Measurements from ENCODE around the gene GPR25. TPM values are rescaled to one million over a fixed set of nuclear protein-coding genes. Genes with fewer than 3 reads are reported as not detected.

GPR25 gene
- total RNA-seq, 1 experiment from 2014 or later, result not detected

DNA sequence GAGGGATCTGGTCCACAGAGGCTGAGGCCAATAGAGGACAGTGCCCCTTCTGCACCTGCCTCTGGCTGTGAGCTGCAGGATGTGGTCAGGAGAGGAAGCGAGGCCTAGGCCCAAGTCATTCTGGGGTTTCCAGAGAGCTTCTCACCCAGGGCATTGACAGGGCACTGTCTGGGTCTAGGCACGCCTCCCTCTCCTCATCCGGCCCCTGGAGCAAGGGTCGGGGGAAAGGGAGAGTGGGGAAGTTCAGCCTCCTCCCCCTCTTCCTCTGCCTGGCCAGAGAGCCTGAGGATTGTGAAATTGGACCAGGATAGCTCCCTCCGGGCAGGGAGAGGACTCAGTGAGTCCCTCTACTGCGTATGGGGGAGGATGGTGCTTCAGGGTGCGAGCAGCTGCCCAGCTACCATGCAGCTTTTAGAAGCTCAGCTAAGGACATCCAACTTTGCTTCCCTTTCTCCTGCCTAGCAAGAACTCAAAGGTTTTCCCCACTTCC is 15.6 kb downstream of the GPR25 start:
- Histone ChIP-seq H3K9me3 (ENCODE audit: low read length) (no peaks in the 10 kb centered on the region), H3K27ac (ENCODE audit: low read length) (no peak overlapping the region), H3K27me3 (ENCODE audit: low read length) (no peaks in the 10 kb centered on the region), H3K4me3 (ENCODE audit: low read length) (no peak overlapping the region), H2AFZ (ENCODE audit: low read length) (no peak overlapping the region), H3K4me1 (ENCODE audit: low read length) (no peaks in the 10 kb centered on the region), H4K20me1 (ENCODE audit: insufficient read depth, low read depth, low read length) (no peaks in the 10 kb centered on the region), H3K9ac (ENCODE audit: low read length) (no peak overlapping the region), H3K79me2 (ENCODE audit: low read length) (no peaks in the 10 kb centered on the region), H3K9me2 (replicated peaks; ENCODE audit: insufficient read depth, low read length) (no peaks in the 10 kb centered on the region), H3K4me2 (ENCODE audit: low read depth, low read length, poor library complexity, severe bottlenecking) (no peak overlapping the region), H3K36me3 (ENCODE audit: insufficient read depth, low read length) (no peaks in the 10 kb centered on the region)
- no peak for DNase-seq

DNA sequence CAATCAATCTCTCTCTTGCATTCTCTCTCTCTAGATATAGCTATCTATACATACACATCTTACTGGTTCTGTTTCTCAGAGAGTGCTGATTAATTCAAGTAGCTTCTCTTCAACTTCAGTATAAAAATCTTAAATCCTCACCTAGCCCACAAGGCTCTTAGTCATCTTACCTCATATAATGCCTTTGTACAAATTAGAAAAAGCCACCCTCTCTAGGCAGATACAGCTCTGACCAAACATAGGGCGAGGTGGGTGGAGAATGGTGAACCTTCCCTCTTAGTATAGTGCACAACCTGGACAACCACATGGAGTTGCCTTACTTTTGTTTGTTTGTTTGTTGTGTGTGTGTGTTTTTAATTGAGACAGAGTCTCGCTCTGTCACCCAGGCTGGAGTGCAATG is 16.8 kb downstream of the GPR25 start:
- H3K4me3 ChIP-seq (ENCODE audit: low read length), result no peak overlapping the region
- H3K27ac ChIP-seq (ENCODE audit: low read length), result no peak overlapping the region
- no peaks in the 10 kb centered on the region for H3K27me3 ChIP-seq (ENCODE audit: low read length)
- no peak overlapping the region for H3K4me2 ChIP-seq (ENCODE audit: low read depth, low read length, poor library complexity, severe bottlenecking)
- H3K9me2 ChIP-seq (replicated peaks; ENCODE audit: insufficient read depth, low read length), result no peaks in the 10 kb centered on the region
- H4K20me1 ChIP-seq (ENCODE audit: insufficient read depth, low read depth, low read length), result no peaks in the 10 kb centered on the region
- no peak for DNase-seq
- H3K4me1 ChIP-seq (ENCODE audit: low read length), result no peaks in the 10 kb centered on the region
- no peak overlapping the region for H3K9ac ChIP-seq (ENCODE audit: low read length)
- no peak overlapping the region for H2AFZ ChIP-seq (ENCODE audit: low read length)
- H3K36me3 ChIP-seq (ENCODE audit: insufficient read depth, low read length), result no peaks in the 10 kb centered on the region
- no peaks in the 10 kb centered on the region for H3K9me3 ChIP-seq (ENCODE audit: low read length)
- no peaks in the 10 kb centered on the region for H3K79me2 ChIP-seq (ENCODE audit: low read length)

- Histone ChIP-seq H3K9me3 (ENCODE audit: low read length) (no peaks in the 10 kb centered on the region), H2AFZ (ENCODE audit: low read length) (no peak overlapping the region), H3K36me3 (ENCODE audit: insufficient read depth, low read length) (no peaks in the 10 kb centered on the region), H3K4me3 (ENCODE audit: low read length) (no peak overlapping the region), H3K4me2 (ENCODE audit: low read depth, low read length, poor library complexity, severe bottlenecking) (no peak overlapping the region), H3K9me2 (replicated peaks; ENCODE audit: insufficient read depth, low read length) (no peaks in the 10 kb centered on the region), H3K4me1 (ENCODE audit: low read length) (no peaks in the 10 kb centered on the region), H3K27ac (ENCODE audit: low read length) (no peak overlapping the region), H4K20me1 (ENCODE audit: insufficient read depth, low read depth, low read length) (0 out of 2 replicates have a peak, but pooled peaks cover 3% of the 10 kb centered on the region), H3K27me3 (ENCODE audit: low read length) (no peaks in the 10 kb centered on the region), H3K9ac (ENCODE audit: low read length) (no peak overlapping the region), H3K79me2 (ENCODE audit: low read length) (no peaks in the 10 kb centered on the region)
- DNase-seq, result no peak
These were observed 17.2 kb downstream of the GPR25 start for GRCh38 chr1:200890027-200890426.

DNA sequence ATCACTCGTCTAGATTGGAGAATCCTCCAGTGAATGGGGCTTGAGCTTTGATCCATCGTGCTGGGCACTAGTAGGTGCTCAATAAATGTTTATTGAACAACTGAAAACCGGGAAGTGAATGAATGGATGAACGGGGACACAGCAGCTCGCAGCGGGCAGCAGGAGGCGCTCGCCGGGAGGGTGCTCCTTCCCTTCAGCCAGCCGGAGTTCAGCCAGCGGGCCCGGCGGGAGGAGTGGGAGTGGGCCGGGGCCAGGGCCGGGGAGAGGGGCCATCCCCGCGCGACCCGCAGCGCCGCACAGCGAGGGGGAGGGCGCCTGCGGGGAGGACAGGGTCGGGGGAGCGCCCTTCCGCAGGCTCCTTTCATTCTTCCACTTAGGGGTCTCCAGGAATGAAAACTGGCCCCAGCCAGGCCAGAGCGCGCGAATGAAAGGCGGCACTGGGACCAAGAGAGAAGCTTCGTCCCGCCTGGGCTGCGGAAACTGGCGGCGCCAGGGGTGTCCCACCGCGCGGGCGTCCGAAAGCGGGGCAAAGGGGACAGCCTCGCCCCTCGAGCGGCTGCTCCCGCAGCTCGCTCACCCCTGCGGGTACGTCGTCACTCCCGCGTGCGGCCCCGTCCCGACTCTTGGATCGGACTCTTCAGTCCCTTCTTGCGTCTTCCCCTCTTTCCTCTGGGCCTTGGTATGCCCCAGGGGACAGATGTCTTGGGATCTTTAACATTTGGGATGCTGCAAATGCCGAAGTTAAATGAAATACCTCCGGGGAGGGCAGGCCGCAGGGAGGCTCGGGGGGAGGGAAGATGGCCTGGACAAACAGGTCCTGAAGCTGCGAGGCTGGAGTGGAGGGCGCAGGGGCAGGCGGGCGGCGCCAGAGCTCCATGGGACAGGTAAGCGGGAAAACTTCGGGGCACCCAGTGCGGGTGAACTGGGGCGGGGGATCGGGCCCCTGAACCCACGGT is 18.3 kb downstream of the GPR25 start:
- peaks cover 6% of the 10 kb centered on the region for H3K4me1 ChIP-seq (ENCODE audit: low read length)
- no peak overlapping the region for H3K4me3 ChIP-seq (ENCODE audit: low read length)
- H3K9ac ChIP-seq (ENCODE audit: low read length), result no peak overlapping the region
- H3K79me2 ChIP-seq (ENCODE audit: low read length), result no peaks in the 10 kb centered on the region
- no peaks in the 10 kb centered on the region for H3K9me2 ChIP-seq (replicated peaks; ENCODE audit: insufficient read depth, low read length)
- no peak overlapping the region for H3K27ac ChIP-seq (ENCODE audit: low read length)
- DNase-seq, result no peak
- H4K20me1 ChIP-seq (ENCODE audit: insufficient read depth, low read depth, low read length), result peaks cover 4% of the 10 kb centered on the region; the same call in 1 of the 2 replicates
- H3K4me2 ChIP-seq (ENCODE audit: low read depth, low read length, poor library complexity, severe bottlenecking), result no peak overlapping the region
- H3K27me3 ChIP-seq (ENCODE audit: low read length), result no peaks in the 10 kb centered on the region
- H3K36me3 ChIP-seq (ENCODE audit: insufficient read depth, low read length), result no peaks in the 10 kb centered on the region
- no peak overlapping the region for H2AFZ ChIP-seq (ENCODE audit: low read length)
- no peaks in the 10 kb centered on the region for H3K9me3 ChIP-seq (ENCODE audit: low read length)

DNA sequence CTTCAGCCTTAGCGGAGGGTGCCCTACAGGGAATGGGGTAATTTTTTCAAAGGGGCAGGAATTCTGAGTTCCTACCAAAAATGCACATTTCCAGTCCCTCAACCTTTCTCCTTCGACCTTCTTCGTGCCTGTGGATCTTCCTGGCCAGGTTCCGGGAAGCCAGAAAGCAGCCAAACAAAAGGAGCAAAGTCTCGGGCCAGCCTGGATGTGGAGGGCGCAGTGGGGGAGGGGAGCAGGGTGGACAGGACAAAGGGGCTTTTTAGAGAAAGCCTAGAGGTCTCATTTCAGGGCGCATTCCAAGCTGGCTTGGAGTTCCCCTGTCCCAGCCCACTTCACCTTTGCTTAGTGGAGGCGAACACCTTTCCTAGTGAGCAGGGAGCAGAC is 19.0 kb downstream of the GPR25 start:
- Histone ChIP-seq H3K4me3 (ENCODE audit: low read length) (no peak overlapping the region), H3K9me3 (ENCODE audit: low read length) (no peaks in the 10 kb centered on the region), H2AFZ (ENCODE audit: low read length) (no peak overlapping the region), H4K20me1 (ENCODE audit: insufficient read depth, low read depth, low read length) (peaks cover 4% of the 10 kb centered on the region; the same call in 1 of the 2 replicates), H3K9me2 (replicated peaks; ENCODE audit: insufficient read depth, low read length) (no peaks in the 10 kb centered on the region), H3K27ac (ENCODE audit: low read length) (no peak overlapping the region), H3K79me2 (ENCODE audit: low read length) (no peaks in the 10 kb centered on the region), H3K4me1 (ENCODE audit: low read length) (peaks cover 6% of the 10 kb centered on the region), H3K9ac (ENCODE audit: low read length) (no peak overlapping the region), H3K4me2 (ENCODE audit: low read depth, low read length, poor library complexity, severe bottlenecking) (no peak overlapping the region), H3K27me3 (ENCODE audit: low read length) (no peaks in the 10 kb centered on the region), H3K36me3 (ENCODE audit: insufficient read depth, low read length) (no peaks in the 10 kb centered on the region)
- DNase-seq, result no peak

DNA sequence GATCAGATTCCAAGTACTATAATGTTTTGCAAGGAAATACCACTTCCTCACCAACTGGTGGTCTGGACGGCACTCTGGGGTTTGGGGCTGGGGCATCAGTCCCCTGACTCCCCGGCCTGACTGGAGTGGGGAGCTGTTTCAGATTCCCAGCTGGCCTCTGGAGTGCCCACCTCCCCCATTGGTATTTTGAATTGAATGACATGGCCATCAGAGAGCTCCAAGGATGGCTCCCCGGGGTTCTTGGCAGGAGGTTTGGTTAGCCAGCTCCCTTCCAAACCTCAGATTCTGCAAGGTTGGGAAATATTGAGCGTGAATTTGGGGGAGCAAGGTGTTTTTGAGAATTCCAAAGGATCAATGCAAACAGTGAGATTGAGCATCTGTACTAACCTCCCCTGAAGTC is 19.8 kb downstream of the GPR25 start:
- H3K4me1 ChIP-seq (ENCODE audit: low read length), result peaks cover 6% of the 10 kb centered on the region

GRCh38 chr1:200892958-200893357 is 20.2 kb downstream of the GPR25 start:
- Histone ChIP-seq H3K79me2 (ENCODE audit: low read length) (no peaks in the 10 kb centered on the region), H3K27me3 (ENCODE audit: low read length) (no peaks in the 10 kb centered on the region), H3K9me2 (replicated peaks; ENCODE audit: insufficient read depth, low read length) (no peaks in the 10 kb centered on the region), H3K4me2 (ENCODE audit: low read depth, low read length, poor library complexity, severe bottlenecking) (no peak overlapping the region), H3K36me3 (ENCODE audit: insufficient read depth, low read length) (no peaks in the 10 kb centered on the region), H3K9ac (ENCODE audit: low read length) (no peak overlapping the region), H3K4me1 (ENCODE audit: low read length) (peaks cover 6% of the 10 kb centered on the region), H3K4me3 (ENCODE audit: low read length) (no peak overlapping the region), H3K27ac (ENCODE audit: low read length) (no peak overlapping the region), H2AFZ (ENCODE audit: low read length) (no peak overlapping the region), H4K20me1 (ENCODE audit: insufficient read depth, low read depth, low read length) (peaks cover 4% of the 10 kb centered on the region; the same call in 1 of the 2 replicates), H3K9me3 (ENCODE audit: low read length) (no peaks in the 10 kb centered on the region)
- DNase-seq, result no peak

More for the DNA sequence above, 19.8 kb downstream of the GPR25 start:
- Histone ChIP-seq H3K9me3 (ENCODE audit: low read length) (no peaks in the 10 kb centered on the region), H3K9me2 (replicated peaks; ENCODE audit: insufficient read depth, low read length) (no peaks in the 10 kb centered on the region), H3K4me2 (ENCODE audit: low read depth, low read length, poor library complexity, severe bottlenecking) (no peak overlapping the region), H3K27ac (ENCODE audit: low read length) (no peak overlapping the region), H3K36me3 (ENCODE audit: insufficient read depth, low read length) (no peaks in the 10 kb centered on the region), H4K20me1 (ENCODE audit: insufficient read depth, low read depth, low read length) (peaks cover 4% of the 10 kb centered on the region; the same call in 1 of the 2 replicates), H3K27me3 (ENCODE audit: low read length) (no peaks in the 10 kb centered on the region), H3K9ac (ENCODE audit: low read length) (no peak overlapping the region), H3K79me2 (ENCODE audit: low read length) (no peaks in the 10 kb centered on the region), H2AFZ (ENCODE audit: low read length) (no peak overlapping the region), H3K4me3 (ENCODE audit: low read length) (no peak overlapping the region)
- DNase-seq, result no peak

DNA sequence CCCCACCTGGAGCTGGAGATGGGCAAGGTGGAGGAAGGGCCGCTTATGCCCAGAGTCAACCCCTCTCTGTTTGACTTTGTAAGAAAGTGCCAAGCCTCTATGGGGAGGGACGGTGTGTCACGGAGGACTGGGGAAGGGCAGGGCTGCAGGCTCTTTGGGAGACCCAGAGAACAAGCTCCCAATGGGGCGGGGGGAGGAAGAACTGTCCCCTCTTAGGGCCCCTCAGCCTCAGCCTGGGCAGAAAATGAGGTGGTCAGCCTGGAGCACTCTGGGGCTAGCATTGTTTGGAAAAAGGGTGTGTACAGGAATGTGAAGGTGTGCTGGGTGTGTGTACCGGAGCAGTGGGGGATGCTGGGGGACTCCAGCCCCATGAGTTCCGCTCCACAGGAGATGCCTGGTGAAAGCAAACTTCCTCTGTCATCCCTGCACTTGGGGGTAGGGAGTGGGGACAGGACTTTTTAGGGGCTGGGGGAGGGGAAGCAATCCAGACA is 20.7 kb downstream of the GPR25 start:
- no peaks in the 10 kb centered on the region for H3K27me3 ChIP-seq (ENCODE audit: low read length)
- H3K4me2 ChIP-seq (ENCODE audit: low read depth, low read length, poor library complexity, severe bottlenecking), result no peak overlapping the region
- H3K27ac ChIP-seq (ENCODE audit: low read length), result no peak overlapping the region
- H3K9me3 ChIP-seq (ENCODE audit: low read length), result no peaks in the 10 kb centered on the region
- no peaks in the 10 kb centered on the region for H3K36me3 ChIP-seq (ENCODE audit: insufficient read depth, low read length)
- no peak overlapping the region for H3K9ac ChIP-seq (ENCODE audit: low read length)
- H3K4me1 ChIP-seq (ENCODE audit: low read length), result peaks cover 6% of the 10 kb centered on the region
- H4K20me1 ChIP-seq (ENCODE audit: insufficient read depth, low read depth, low read length), result peaks cover 4% of the 10 kb centered on the region; the same call in 1 of the 2 replicates
- H2AFZ ChIP-seq (ENCODE audit: low read length), result no peak overlapping the region
- no peak for DNase-seq
- H3K9me2 ChIP-seq (replicated peaks; ENCODE audit: insufficient read depth, low read length), result no peaks in the 10 kb centered on the region
- H3K79me2 ChIP-seq (ENCODE audit: low read length), result no peaks in the 10 kb centered on the region
- H3K4me3 ChIP-seq (ENCODE audit: low read length), result no peak overlapping the region
